Neural cell (in vitro differentiated cells): ENCODE measurements around the gene MUC5B. TPM values are rescaled to one million over a fixed set of nuclear protein-coding genes. Genes with fewer than 3 reads are reported as not detected.

Experiments used
- H2AFZ ChIP-seq: fragments of 200-600, 300-800 bp; sonication (generic), shearing (Covaris generic); 2 replicates; pipeline ENCODE4 v1.6.0; 2014; ENCODE audit warnings: low read depth, mild to moderate bottlenecking, antibody characterized with exemption, low read length, moderate library complexity
- H3F3A ChIP-seq: fragments of 200-600 bp; shearing (Covaris generic); 2 replicates; pipeline ENCODE4 v1.6.1; 2016; ENCODE audit warnings: mild to moderate bottlenecking, moderate library complexity, mixed read lengths, antibody characterized with exemption, low read length; ENCODE audit not compliant: insufficient read depth, poor library complexity, severe bottlenecking
- H3K27ac ChIP-seq: fragments of 200-600, 300-800 bp; sonication (generic), shearing (Covaris generic); 2 replicates; pipeline ENCODE4 v1.5.1; 2014; ENCODE audit warnings: mild to moderate bottlenecking, low read length, moderate library complexity
- H3K27me3 ChIP-seq: fragments of 300-800, 200-600 bp; sonication (generic), shearing (Covaris generic); 2 replicates; pipeline ENCODE4 v1.6.0; 2014; ENCODE audit warnings: mild to moderate bottlenecking, low read depth, low read length, moderate library complexity; ENCODE audit not compliant: insufficient read depth
- H3K36me3 ChIP-seq: fragments of 300-800, 200-600 bp; sonication (generic), shearing (Covaris generic); 2 replicates; pipeline ENCODE4 v1.5.1; 2014; ENCODE audit warnings: mild to moderate bottlenecking, antibody characterized with exemption, low read length, moderate library complexity; ENCODE audit not compliant: insufficient read depth
- H3K4me2 ChIP-seq: fragments of 300-800, 200-600 bp; sonication (generic), shearing (Covaris generic); 2 replicates; pipeline ENCODE4 v1.6.0; 2014; ENCODE audit warnings: mild to moderate bottlenecking, low read length
- H3K4me3 ChIP-seq: fragments of 300-800, 200-600 bp; sonication (generic), shearing (Covaris generic); 2 replicates; pipeline ENCODE4 v1.5.1; 2014; ENCODE audit warnings: mild to moderate bottlenecking, low read length, moderate library complexity
- H3K79me2 ChIP-seq: fragments of 200-600 bp; shearing (Covaris generic); replicated peaks from 2 replicates; pipeline ENCODE4 v1.6.0; 2014; ENCODE audit warnings: mild to moderate bottlenecking, low read length, moderate library complexity; ENCODE audit not compliant: insufficient read depth
- H3K9ac ChIP-seq: fragments of 300-800, 200-600 bp; sonication (generic), shearing (Covaris generic); 2 replicates; pipeline ENCODE4 v1.6.1; 2016; ENCODE audit warnings: mild to moderate bottlenecking, low read length, mixed read lengths
- H3K9me2 ChIP-seq: fragments of 200-600 bp; shearing (Covaris generic); 2 replicates; pipeline ENCODE4 v1.6.1; 2016; ENCODE audit warnings: mild to moderate bottlenecking, low read length, mixed read lengths; ENCODE audit not compliant: insufficient read depth
- H3K9me3 ChIP-seq: fragments of 200-600, 300-800 bp; sonication (generic), shearing (Covaris generic); 2 replicates; pipeline ENCODE4 v1.6.1; 2016; ENCODE audit warnings: mild to moderate bottlenecking, mixed run types, low read length, moderate library complexity, mixed read lengths
- H4K20me1 ChIP-seq: fragments of 200-600 bp; shearing (Covaris generic); 2 replicates; pipeline ENCODE4 v1.6.1; 2016; ENCODE audit warnings: mild to moderate bottlenecking, mixed run types; ENCODE audit not compliant: insufficient read depth
- CTCF ChIP-seq: fragments of 450-650 bp; IDR thresholded peaks from 2 replicates; pipeline ENCODE4 v1.5.1; 2014; ENCODE audit warnings: antibody characterized with exemption, mild to moderate bottlenecking, moderate library complexity; ENCODE audit not compliant: poor library complexity, severe bottlenecking
- EP300 ChIP-seq: fragments of 450-650 bp; conservative IDR thresholded peaks from 2 replicates; pipeline ENCODE4 v1.6.1; 2014; ENCODE audit warnings: antibody characterized with exemption, mild to moderate bottlenecking, moderate library complexity; ENCODE audit not compliant: poor library complexity, severe bottlenecking
- EZH2 ChIP-seq: fragments of 200-600, 300-800 bp; shearing (Covaris generic), sonication (generic); IDR thresholded peaks from 2 replicates; pipeline ENCODE4 v1.6.1; 2014; ENCODE audit warnings: antibody characterized with exemption, low read length, borderline replicate concordance, mild to moderate bottlenecking; ENCODE audit not compliant: insufficient read depth, poor library complexity, severe bottlenecking
- MXI1 ChIP-seq: fragments of 450-650 bp; conservative IDR thresholded peaks from 2 replicates; pipeline ENCODE4 v1.6.1; 2014; ENCODE audit warnings: antibody characterized with exemption, mild to moderate bottlenecking; ENCODE audit not compliant: poor library complexity, severe bottlenecking
- POLR2AphosphoS5 ChIP-seq: IDR thresholded peaks from 2 replicates; pipeline ENCODE4 v1.6.1; 2012
- RAD21 ChIP-seq: fragments of 450-650 bp; conservative IDR thresholded peaks from 2 replicates; pipeline ENCODE4 v1.6.1; 2014; ENCODE audit warnings: antibody characterized with exemption, mild to moderate bottlenecking, moderate library complexity
- REST ChIP-seq: IDR thresholded peaks from 2 replicates; pipeline ENCODE4 v1.6.1; 2012; ENCODE audit warnings: borderline replicate concordance
- SMC3 ChIP-seq: fragments of 450-650 bp; conservative IDR thresholded peaks from 2 replicates; pipeline ENCODE4 v1.6.1; 2014; ENCODE audit warnings: antibody characterized with exemption, mild to moderate bottlenecking, moderate library complexity; ENCODE audit not compliant: poor library complexity
- TAF1 ChIP-seq: IDR thresholded peaks from 2 replicates; pipeline ENCODE4 v1.6.1; 2012; ENCODE audit warnings: low read depth
- polyA plus RNA-seq: library from polyadenylated mRNA; depleted of rRNA; stranded (reverse); fragments of >200 nt; gene quantifications from 2 replicates; pipeline ENCODE4 v1.2.3, GENCODE V29; 2014

The MUC5B gene
- polyA plus RNA-seq, 1 donor from 2014 or later, result not detected

DNA sequence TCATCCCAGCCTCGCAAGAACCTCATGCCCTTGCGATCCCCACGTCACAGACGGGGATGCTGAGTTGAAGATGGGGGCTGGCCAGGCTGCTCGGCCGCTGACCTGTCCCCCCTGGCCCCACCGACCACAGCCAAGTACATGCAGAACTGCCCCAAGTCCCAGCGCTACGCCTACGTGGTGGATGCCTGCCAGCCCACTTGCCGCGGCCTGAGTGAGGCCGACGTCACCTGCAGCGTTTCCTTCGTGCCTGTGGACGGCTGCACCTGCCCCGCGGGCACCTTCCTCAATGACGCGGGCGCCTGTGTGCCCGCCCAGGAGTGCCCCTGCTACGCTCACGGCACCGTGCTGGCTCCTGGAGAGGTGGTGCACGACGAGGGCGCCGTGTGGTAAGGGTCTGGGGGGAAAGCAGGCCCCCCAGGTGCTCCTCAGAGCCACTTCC, 10.0 kb downstream of the MUC5B start:
- Histone ChIP-seq H3K9ac (no peak overlapping the region), H4K20me1 (no peaks in the 10 kb centered on the region), H3K4me3 (no peak overlapping the region), H3K36me3 (no peaks in the 10 kb centered on the region), H3K9me2 (no peaks in the 10 kb centered on the region), H2AFZ (no peak overlapping the region), H3F3A (no peaks in the 10 kb centered on the region), H3K4me2 (no peak overlapping the region), H3K27ac (no peak overlapping the region), H3K27me3 (no peaks in the 10 kb centered on the region), H3K9me3 (no peaks in the 10 kb centered on the region), H3K79me2 (no peaks in the 10 kb centered on the region)
- TF ChIP-seq TAF1 (no peak), SMC3 (no peak), REST (no peak), CTCF (no peak), MXI1 (no peak), EP300 (no peak), RAD21 (no peak), POLR2AphosphoS5 (no peak), EZH2 (no peak)

DNA sequence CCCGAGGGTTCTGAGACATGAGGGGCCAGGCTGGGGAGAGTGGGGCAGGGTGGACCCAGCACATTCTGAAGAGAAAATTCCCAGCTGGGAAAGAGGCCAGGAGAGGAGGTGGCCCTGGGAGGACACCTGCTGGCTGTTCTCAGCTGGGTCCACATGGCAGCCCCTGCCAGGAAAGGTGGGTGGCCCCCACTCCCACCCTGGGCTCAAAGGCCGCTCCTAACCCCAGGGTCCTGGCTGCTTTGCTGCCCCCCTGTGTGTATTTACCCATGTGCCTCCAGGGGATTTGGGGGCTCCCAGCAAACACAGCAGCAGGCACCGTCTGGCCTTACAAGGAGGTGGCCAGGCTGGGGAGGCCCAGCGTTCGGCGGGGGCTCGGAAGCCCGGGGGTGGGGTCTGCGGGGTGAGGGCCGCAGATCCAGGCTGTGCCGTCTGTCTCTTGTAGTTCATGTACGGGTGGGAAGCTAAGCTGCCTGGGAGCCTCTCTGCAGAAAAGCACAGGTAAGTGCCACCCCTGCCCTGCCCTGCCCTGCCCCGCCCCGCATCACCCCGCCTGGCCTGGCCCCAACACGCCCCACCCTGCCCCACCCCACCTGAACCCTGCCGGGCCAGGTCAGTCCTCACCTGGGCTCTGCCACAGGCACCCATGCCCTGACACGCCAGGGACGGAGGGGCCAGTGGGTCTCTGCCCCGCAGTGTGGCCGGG, 10.6 kb downstream of the MUC5B start:
- no peaks in the 10 kb centered on the region for H3K9me2 ChIP-seq
- no peak overlapping the region for H3K4me2 ChIP-seq
- H3K27ac ChIP-seq, result no peak overlapping the region
- H3F3A ChIP-seq, result no peaks in the 10 kb centered on the region
- H3K9me3 ChIP-seq, result no peaks in the 10 kb centered on the region
- no peaks in the 10 kb centered on the region for H3K27me3 ChIP-seq
- H3K9ac ChIP-seq, result no peak overlapping the region
- no peak for TF ChIP-seq EZH2
- no peak for TF ChIP-seq TAF1
- TF ChIP-seq REST, result no peak
- TF ChIP-seq EP300, result no peak
- TF ChIP-seq MXI1, result no peak
- TF ChIP-seq SMC3, result no peak
- no peak for TF ChIP-seq RAD21
- TF ChIP-seq CTCF, result no peak
- no peak for TF ChIP-seq POLR2AphosphoS5
- H3K79me2 ChIP-seq, result no peaks in the 10 kb centered on the region
- no peak overlapping the region for H3K4me3 ChIP-seq
- no peak overlapping the region for H2AFZ ChIP-seq
- H3K36me3 ChIP-seq, result no peaks in the 10 kb centered on the region
- H4K20me1 ChIP-seq, result no peaks in the 10 kb centered on the region
